KG1 (cell line): ENCODE measurements around the gene SDSL.

Experiments
- DNase-seq: peaks from one replicate; lab custom pipeline; 2025; lab: John Stamatoyannopoulos, UW

Gene SDSL

GRCh38 chr12:113480336-113480971 is 58.3 kb downstream of the SDSL start:
- no peak for DNase-seq

- no peak for DNase-seq
Observed at GRCh38 chr12:113482334-113482733, 60.2 kb downstream of the SDSL start.

DNA sequence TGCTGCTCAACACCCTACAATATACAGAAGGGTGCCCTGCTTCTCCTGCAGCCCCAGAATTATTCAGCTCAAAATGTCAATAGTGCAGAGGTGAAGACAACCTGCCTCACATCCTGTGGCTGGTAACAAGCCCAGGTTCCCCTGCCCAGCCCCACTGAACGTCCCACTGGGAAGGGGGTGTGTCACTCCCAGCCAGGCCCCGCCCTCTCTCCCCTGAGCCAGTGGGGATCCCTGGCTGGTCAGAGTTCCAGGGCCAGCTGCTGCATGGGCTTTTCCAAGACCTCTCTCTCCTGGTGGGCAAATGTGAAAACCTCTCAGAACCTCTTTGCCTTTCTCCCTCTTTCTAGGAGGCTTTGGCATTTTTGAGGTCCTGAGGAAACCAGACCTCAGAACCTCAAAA is 63.1 kb downstream of the SDSL start:
- DNase-seq = no peak

DNA sequence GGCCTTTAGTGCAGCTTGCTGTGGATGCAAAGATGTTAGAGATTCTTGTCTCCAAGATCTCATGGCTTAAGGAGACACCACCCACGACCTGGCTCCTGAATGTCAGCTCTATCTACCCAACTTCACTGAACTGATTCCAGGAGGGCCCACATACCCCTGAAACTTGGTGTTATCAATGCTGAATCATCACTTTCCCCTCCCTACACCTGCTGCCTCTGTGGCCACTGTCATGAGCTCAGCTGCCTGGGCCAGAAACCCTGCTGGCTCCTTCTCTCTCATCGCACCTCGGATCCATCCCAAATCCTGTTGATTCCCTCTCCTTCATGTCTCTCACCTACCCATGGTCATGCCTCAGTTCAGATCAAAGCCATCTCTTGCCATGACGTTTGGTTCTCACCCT is 64.5 kb downstream of the SDSL start:
- no peak for DNase-seq
